ENCODE results near the gene CD8B2. TPM values are rescaled to one million over a fixed set of nuclear protein-coding genes. Genes with fewer than 3 reads are reported as not detected.

Gene CD8B2
- total and polyA plus RNA-seq, 2 of the 13 experiments (the other 11 are each of a cell fraction or from before 2014, with no cell fraction given) = not detected

DNA sequence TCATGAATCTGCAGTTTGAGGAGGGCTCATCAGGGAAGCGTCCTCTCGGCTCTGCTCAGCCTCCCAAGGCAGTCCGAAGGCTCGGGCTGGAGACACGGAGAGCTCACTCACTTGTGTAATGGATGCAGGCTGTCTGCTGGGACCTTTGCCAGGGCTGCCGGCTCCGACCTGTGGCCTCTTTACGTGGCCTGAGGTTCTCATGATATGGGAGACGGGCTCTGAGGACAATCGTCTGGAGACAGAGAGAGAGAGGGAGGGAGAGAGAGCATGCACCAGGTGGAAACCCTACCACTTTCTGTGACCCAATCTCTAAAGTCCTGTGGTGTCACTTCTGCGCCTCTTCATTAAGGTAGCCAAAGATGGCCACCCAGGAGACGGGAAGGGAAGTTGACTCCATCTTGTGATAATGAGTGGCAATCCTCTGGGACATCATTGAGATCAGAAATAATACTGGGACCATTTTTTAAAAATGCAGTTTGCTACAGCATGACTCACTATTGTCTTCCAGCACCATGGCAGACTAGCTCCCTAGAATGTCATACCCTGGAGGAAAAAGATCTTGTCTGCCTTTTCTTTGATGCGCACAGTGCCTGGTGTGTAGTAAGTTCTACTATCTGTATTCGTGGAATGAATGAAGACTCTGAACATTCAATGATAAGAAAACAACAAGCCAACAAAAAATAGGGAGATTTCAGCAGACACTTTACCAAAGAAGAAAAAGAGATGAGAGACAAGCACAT lies 60.2 kb downstream of the CD8B2 start:
- H3K79me2 ChIP-seq (ENCODE audit: insufficient read depth, low read length) = no peaks in the 10 kb centered on the region
- ChIA-PET CTCF (ENCODE audit: low intra/inter-chr PET ratio, low total read pairs) (no interaction called here), POLR2A (no interaction called here)
- no peaks in the 10 kb centered on the region for H4K20me1 ChIP-seq (ENCODE audit: insufficient read depth, low read length)
- H3K4me2 ChIP-seq (ENCODE audit: low read depth, low read length) = no peak overlapping the region
- no peak overlapping the region for H3K27ac ChIP-seq (ENCODE audit: extremely low read length, insufficient read depth, low read length)
- H3K4me1 ChIP-seq (ENCODE audit: insufficient read depth, low read length) = peaks cover 14% of the 10 kb centered on the region
- whole genome bisulfite sequencing (ENCODE audit: low lambda C conversion rate) = 32% methylated on average over 14 of the region's 14 CpGs
- intact Hi-C loops (cut with micrococcal nuclease; ENCODE audit: unreplicated experiment) = loop anchor here (10.0 kb wide), 1 partner anchor 323 kb away; no protein-coding TSS in a partner anchor
- H3K27me3 ChIP-seq (ENCODE audit: control insufficient read depth in 1 of 2, insufficient read depth in 2 of 2, low read length in 2 of 2) = peaks cover 0 to 39% of the 10 kb centered on the region in 2 experiments; a peak in 2 of 5 replicates
- TF ChIP-seq ZNF121 (CRISPR knock-in tag; IDR thresholded peaks at IDR 0.05) (no peak), FOXC1 (CRISPR knock-in tag; IDR thresholded peaks at IDR 0.05; ENCODE audit: borderline replicate concordance) (no peak), ZNF678 (CRISPR knock-in tag; IDR thresholded peaks at IDR 0.05) (no peak), ZBTB38 (CRISPR knock-in tag; IDR thresholded peaks at IDR 0.05) (no peak), EEA1 (CRISPR knock-in tag; IDR thresholded peaks at IDR 0.05; ENCODE audit: borderline replicate concordance) (no peak), RELA (CRISPR knock-in tag; IDR thresholded peaks at IDR 0.05) (no peak)
- TF ChIP-seq, protein P1, sequence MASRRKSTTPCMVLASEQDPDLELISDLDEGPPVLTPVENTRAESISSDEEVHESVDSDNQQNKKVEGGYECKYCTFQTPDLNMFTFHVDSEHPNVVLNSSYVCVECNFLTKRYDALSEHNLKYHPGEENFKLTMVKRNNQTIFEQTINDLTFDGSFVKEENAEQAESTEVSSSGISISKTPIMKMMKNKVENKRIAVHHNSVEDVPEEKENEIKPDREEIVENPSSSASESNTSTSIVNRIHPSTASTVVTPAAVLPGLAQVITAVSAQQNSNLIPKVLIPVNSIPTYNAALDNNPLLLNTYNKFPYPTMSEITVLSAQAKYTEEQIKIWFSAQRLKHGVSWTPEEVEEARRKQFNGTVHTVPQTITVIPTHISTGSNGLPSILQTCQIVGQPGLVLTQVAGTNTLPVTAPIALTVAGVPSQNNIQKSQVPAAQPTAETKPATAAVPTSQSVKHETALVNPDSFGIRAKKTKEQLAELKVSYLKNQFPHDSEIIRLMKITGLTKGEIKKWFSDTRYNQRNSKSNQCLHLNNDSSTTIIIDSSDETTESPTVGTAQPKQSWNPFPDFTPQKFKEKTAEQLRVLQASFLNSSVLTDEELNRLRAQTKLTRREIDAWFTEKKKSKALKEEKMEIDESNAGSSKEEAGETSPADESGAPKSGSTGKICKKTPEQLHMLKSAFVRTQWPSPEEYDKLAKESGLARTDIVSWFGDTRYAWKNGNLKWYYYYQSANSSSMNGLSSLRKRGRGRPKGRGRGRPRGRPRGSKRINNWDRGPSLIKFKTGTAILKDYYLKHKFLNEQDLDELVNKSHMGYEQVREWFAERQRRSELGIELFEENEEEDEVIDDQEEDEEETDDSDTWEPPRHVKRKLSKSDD (CRISPR knock-in tag; IDR thresholded peaks at IDR 0.05; ENCODE audit: low read depth) = no peak
- TF ChIP-seq, protein P2, sequence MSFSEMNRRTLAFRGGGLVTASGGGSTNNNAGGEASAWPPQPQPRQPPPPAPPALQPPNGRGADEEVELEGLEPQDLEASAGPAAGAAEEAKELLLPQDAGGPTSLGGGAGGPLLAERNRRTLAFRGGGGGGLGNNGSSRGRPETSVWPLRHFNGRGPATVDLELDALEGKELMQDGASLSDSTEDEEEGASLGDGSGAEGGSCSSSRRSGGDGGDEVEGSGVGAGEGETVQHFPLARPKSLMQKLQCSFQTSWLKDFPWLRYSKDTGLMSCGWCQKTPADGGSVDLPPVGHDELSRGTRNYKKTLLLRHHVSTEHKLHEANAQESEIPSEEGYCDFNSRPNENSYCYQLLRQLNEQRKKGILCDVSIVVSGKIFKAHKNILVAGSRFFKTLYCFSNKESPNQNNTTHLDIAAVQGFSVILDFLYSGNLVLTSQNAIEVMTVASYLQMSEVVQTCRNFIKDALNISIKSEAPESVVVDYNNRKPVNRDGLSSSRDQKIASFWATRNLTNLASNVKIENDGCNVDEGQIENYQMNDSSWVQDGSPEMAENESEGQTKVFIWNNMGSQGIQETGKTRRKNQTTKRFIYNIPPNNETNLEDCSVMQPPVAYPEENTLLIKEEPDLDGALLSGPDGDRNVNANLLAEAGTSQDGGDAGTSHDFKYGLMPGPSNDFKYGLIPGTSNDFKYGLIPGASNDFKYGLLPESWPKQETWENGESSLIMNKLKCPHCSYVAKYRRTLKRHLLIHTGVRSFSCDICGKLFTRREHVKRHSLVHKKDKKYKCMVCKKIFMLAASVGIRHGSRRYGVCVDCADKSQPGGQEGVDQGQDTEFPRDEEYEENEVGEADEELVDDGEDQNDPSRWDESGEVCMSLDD (CRISPR knock-in tag; IDR thresholded peaks at IDR 0.05; ENCODE audit: borderline replicate concordance) = no peak
- TF ChIP-seq, protein P3, sequence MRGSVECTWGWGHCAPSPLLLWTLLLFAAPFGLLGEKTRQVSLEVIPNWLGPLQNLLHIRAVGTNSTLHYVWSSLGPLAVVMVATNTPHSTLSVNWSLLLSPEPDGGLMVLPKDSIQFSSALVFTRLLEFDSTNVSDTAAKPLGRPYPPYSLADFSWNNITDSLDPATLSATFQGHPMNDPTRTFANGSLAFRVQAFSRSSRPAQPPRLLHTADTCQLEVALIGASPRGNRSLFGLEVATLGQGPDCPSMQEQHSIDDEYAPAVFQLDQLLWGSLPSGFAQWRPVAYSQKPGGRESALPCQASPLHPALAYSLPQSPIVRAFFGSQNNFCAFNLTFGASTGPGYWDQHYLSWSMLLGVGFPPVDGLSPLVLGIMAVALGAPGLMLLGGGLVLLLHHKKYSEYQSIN (CRISPR knock-in tag; IDR thresholded peaks at IDR 0.05; ENCODE audit: borderline replicate concordance) = no peak
- TF ChIP-seq, protein P4, sequence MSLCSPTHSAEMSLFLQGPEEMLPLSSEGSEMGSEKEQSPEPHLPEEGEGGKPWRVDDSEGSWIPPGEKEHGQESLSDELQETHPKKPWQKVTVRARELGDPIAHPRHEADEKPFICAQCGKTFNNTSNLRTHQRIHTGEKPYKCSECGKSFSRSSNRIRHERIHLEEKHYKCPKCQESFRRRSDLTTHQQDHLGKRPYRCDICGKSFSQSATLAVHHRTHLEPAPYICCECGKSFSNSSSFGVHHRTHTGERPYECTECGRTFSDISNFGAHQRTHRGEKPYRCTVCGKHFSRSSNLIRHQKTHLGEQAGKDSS (CRISPR knock-in tag; IDR thresholded peaks at IDR 0.05; ENCODE audit: borderline replicate concordance, low read depth) = no peak
- H3K9me3 ChIP-seq (ENCODE audit: low read length) = no peaks in the 10 kb centered on the region
- H3K9ac ChIP-seq (ENCODE audit: insufficient read depth, low read depth, low read length) = no peak overlapping the region
- in situ Hi-C loops (cut with HindIII; ENCODE audit: extremely low pct_ligation_motif_present, low pct_unique_long_range_greater_than_20kb) = no loop called here
- no peak for ATAC-seq
- no TSS peak for BruUV-seq (replicated peaks)
- H3K4me3 ChIP-seq (replicated peaks in 1 of 3; ENCODE audit: insufficient read depth in 1 of 3, low read depth in 2 of 3, low read length in 3 of 3) = no peak overlapping the region
- no peak overlapping the region for H2AFZ ChIP-seq (ENCODE audit: low read length)
- FAIRE-seq = no peak
- H3K36me3 ChIP-seq (replicated peaks in 1 of 2; ENCODE audit: control insufficient read depth in 1 of 2, insufficient read depth in 2 of 2, low read length in 2 of 2) = no peaks in the 10 kb centered on the region
- no peak for DNase-seq (ENCODE audit: low spot score)
